Measurements from ENCODE around the gene SPRED1.
"Not testable (repeated sequence)": the region's sequence is repeated elsewhere in the genome, so short reads cannot be mapped to it uniquely, and the experiment has no call there.

- not testable (repeated sequence) for TF ChIP-seq CTCF, EP300, POLR2A (IDR thresholded peaks at IDR 0.05)
Observed at GRCh38 chr15:38237021-38237420, 15.6 kb upstream of the SPRED1 start.
